ENCODE results near the gene NYNRIN.

NYNRIN gene

DNA sequence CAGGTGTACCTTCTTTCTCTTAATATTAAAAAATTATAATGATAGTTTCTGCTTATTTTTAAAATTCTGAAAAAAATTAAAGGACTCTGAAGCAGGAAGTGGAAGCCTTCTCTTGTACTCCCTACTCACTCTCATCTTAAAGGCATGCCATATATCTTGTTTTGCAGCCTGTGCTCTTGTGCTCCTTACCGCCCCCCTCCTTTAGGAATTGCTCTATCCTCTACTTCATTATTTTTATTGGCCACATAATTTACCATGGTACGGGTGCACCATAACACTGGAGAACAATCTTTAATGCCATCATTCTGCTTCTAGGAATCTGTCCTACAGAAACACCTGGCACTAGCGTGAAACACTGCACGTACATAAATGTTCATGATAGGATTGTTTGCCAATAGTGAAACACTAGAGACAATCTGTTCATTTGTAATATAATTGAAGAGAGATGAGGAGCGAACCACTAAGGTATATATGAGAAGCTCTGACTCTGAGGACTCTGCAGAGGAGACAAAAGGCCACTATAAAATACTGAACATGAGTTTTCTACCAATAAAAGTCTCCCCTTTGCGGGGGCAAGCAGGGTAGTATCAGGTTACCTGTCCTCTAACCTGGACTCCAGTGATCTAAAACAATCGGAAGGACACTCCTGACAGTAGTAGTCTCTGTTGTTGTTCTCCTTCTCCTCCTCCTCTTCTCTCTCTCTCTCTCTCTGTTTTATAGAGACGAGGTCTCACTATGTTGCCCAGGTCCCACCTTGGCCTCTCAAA, 6.3 kb upstream of the NYNRIN start:
- no peak for DNase-seq (ENCODE audit: low read depth in 2 of 2)

DNA sequence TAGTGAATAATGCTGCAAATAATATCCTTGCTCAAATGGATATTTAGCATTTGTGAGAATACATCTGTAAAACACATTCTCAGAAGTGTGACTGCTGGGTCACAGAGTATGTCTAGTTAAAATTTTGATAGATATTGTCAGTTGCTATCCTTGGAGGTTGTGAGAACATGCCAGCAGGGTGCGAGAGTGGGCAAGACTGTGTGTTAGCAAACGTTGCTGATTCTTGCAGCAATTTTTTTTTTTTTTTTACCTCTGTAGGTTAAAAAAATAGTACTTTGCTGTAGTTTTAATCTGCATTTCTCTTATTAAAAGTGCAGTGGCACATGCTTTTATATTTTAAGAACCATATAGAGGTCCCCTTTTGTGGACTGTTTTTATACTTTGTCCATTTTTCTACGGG, 4.5 kb upstream of the NYNRIN start:
- no peak for DNase-seq (ENCODE audit: low read depth in 2 of 2)

DNA sequence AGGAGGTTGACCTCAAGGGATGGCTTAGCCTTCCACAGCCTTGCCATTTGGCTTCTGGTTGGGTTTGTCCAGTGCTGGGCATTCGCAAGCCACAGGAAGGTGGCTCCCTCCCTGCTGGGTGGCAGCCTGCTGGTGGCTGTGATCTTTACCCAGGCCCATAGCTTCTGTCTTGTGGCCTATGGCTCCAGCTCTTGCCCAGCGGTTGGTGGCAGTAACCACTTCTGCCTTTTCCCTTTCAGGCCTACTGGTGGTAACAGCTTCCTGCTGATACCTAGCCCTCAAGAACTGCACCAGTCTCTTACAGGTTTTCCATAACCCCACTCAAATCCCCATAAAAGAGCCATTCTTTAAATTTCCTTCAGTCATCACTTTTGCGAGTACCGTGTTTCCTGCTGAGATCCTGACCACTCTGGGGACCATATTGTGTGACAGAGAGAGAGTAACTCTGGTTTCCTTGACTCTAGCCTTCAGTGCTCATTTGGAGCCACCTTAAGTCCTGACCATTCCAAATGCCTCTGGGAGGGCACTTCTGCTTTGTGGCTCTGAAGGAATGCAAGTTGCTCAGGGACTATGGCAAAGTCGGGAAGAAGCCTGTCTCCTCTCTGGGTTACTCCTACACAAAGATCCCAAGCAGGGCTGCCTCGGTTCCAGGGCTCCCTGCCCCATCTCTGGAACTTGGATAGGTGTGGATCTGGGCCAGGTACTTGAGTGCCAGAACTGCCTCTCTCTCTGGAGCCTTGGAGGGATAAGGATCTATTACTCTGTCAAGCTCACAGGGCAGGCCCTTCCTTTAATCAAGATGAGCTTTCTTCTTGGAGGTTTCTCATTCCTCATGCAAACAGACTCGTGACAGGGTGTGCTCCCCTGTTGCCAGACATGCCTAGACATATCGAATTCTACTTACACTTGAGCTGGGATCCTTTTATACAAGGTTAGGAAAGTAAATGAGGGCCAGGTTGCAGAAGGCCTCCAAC, 2.9 kb upstream of the NYNRIN start:
- DNase-seq (ENCODE audit: low read depth in 2 of 2), result no peak

- DNase-seq (ENCODE audit: low read depth in 2 of 2), result no peak
These were observed 1.0 kb upstream of the NYNRIN start for GRCh38 chr14:24397639-24398292.

GRCh38 chr14:24398293-24398652, 530 bp upstream of the NYNRIN start:
- DNase-seq (ENCODE audit: low read depth in 2 of 2), result no peak

DNA sequence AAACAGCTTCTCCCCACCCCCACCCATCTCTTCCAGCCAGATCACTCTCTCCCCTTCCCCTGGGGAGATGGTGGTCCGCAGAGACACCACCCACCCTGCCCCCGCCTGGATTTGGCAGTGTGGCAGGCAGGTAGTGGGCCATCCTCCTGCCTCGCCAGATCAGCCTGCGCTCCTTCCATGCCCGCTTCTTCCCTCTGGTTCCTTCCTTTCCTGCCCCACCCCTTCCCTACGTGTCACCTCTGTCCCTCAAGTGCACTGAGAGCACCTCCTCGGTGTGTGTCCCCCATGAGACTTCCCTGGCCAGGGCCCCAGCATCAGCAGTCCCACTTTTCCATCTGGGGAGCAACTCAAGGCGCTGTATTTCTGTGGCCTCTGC, 632 bp downstream of the NYNRIN start:
- no peak for DNase-seq (ENCODE audit: low read depth in 2 of 2)

GRCh38 chr14:24399999-24400718, 1.4 kb downstream of the NYNRIN start:
- DNase-seq (ENCODE audit: low read depth in 2 of 2), result no peak

GRCh38 chr14:24401810-24402702, 3.3 kb downstream of the NYNRIN start:
- DNase-seq (ENCODE audit: low read depth in 2 of 2), result no peak

DNA sequence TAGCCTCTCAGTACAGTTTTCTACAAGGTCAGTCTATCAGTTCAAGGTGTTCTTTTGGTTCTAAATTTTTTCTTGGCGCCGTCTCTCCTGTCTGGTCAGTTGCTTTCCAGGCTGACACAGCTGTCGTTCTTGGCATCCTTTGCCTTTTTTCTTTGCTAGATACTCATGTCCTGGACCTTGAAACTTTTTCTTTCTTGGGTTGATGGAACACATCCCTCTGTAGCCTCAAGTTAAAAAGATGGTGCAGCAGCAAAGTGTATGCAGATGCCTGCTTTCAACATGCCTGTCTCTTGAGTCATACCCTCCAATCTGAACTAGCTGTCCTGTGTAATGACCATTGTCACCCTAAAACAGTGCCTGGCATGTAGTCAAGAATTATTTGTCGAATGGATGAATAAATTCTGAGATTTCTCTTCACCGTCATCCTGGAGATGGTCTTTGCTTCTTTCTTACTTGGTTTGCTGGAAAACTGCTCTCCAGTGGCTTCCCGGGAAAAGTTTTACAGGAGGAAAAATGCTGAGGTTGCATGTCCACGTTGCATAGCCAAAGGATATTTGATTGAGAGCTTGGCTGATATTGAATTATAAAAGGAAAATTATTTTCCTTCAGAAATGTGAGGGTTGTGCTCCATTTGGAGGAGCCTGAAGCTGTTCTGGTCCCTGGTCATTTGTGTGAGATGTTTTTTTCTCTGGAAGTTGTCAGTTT, 4.6 kb downstream of the NYNRIN start:
- no peak for DNase-seq (ENCODE audit: low read depth in 2 of 2)

GRCh38 chr14:24404814-24405213, 6.0 kb downstream of the NYNRIN start:
- no peak for DNase-seq (ENCODE audit: low read depth in 2 of 2)

GRCh38 chr14:24406416-24406815, 7.6 kb downstream of the NYNRIN start:
- DNase-seq (ENCODE audit: low read depth in 2 of 2), result no peak

- no peak for DNase-seq (ENCODE audit: low read depth in 2 of 2)
These were observed 9.0 kb downstream of the NYNRIN start for GRCh38 chr14:24407608-24408325.

- DNase-seq (ENCODE audit: low read depth in 2 of 2), result no peak
These were observed 10.0 kb downstream of the NYNRIN start for GRCh38 chr14:24408764-24409163.

- DNase-seq (ENCODE audit: low read depth in 2 of 2), result no peak
These were observed 10.4 kb downstream of the NYNRIN start for GRCh38 chr14:24409192-24409591.

GRCh38 chr14:24409956-24410355, 11.2 kb downstream of the NYNRIN start:
- DNase-seq (ENCODE audit: low read depth in 2 of 2), result no peak

GRCh38 chr14:24411443-24412389, 12.9 kb downstream of the NYNRIN start:
- DNase-seq (ENCODE audit: low read depth in 2 of 2), result no peak

DNA sequence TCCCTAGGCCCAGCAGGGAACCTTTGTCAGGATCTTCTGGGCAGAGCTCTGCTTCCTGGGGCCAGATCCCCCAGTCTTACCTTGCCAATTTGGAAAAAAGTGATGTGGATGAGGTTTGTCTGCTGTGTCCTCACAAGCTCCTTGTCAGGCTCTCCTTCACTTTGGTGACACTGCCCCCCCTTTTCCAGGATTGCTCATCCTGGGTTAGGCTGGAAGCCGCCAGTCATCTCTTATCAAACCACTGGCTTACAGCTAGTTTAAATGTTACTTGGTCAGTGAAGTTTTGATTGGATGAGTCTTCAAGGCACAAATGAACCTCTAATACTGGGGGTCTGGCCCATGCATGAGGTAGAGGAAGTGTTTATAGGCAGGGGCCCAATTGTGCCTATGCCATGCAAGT, 15.3 kb downstream of the NYNRIN start:
- DNase-seq (ENCODE audit: low read depth in 2 of 2), result no peak

GRCh38 chr14:24414732-24415420, 16.1 kb downstream of the NYNRIN start:
- DNase-seq (ENCODE audit: low read depth in 2 of 2), result no peak

All from fibroblast of skin of left biceps (primary cell).